Stimulated activated CD4-positive, alpha-beta T cell treated with anti-CD3 and anti-CD28 coated beads, Interleukin-12 subunit alpha, Interleukin-12 subunit beta, amount 100 ng/mL, for 48 hours (primary cell): ENCODE data around the gene C12orf42.

Experiments
- DNase-seq, 3 donors: peaks; one replicate each; pipeline ENCODE4 v3.0.0-alpha.2; 2020; ENCODE audit warnings: low read depth in 2 of 3, low spot score in 1 of 3

C12orf42 gene

DNA sequence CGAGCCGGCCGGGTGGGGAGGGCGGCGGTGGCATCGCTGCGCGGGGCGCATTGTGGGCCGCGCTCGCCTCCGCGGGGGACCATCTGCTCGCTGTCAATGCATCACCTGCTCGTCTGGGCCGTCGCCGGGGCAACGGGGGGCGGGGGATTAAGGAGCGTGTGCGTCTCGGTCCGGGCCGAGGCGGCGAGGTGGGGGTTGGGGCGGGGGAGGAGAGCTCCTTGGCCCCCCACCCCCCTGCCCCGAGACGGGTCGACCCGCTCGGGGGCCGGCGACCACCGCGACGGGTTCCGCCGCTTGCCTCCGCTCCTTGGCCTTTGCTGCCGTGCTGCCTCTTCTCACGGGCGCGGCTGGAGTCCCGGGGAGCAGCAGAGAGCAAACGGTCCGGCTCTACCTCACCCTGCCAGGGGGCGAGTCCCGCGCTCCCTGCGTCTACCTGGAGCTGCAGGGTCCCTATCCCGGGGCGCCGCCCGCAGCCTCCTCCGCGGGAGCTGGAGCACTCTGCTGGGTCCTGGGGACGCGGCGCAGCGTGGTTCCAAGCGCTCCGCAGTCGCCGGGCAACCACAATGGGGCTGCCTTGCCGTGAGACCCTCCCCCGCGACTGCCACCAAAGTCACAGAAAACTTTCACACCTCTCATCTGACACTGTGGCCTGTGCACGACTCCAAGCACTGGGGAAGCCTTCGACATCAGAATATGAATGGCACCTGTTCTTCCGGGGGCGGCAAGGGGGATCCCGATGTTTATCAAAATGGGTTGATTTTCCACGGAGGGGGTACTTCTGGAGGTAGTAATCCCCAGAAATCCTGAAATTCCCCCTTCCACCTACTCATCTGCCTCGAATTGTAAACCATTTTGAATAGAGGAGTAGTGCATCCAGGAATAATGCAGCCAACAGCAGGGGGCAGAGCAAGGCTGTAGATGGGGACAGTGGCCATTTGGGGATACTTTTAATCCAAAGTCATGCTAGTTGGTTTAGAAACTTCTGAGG lies at the start of gene C12orf42:
Gene C12orf42 (minus strand): TSS at position 500 of the 988 bp plus-strand sequence. CDS start 17,542 bp downstream, outside the sequence.
- peak in 2 of 3 donors; percentile 25 to 28 for DNase-seq

DNA sequence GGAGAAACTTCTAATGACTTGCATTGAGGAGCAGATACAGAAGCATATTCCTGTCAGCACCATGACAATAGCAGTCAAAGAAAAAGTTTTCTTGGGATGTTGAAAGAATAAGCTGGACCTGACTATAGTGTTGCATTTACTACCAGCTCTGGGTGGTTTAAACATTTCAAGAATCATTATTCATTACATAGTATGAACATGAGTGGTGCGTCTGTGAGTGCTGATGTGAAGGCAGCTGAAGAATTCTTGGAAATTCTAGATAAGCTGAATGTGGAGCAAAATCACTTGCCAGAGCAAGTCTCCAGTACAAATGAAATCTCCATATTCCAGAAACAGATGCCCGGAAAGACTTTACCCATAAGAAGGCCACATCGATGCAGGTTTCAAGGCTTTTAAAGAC lies 46.3 kb upstream of the C12orf42 start:
- DNase-seq, result no peak

DNA sequence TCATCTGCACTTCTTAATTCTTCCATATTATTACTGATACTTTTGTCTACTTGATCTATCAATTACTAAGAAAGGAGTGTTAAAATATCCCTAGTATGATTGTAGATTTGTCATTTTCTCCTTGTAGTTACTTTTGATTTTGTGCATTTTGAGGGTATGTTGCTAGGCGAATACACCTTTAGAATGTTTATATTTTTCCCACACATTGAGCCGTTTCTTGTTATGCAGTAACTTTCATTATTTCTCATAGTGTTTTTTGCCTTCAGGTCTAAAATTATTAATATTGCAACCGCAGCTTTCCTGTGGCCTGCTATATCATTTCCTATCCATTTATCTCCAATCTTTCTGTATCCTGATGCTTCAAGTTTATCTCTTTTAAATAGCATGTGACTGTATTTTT lies 44.6 kb upstream of the C12orf42 start:
- DNase-seq, result no peak

DNA sequence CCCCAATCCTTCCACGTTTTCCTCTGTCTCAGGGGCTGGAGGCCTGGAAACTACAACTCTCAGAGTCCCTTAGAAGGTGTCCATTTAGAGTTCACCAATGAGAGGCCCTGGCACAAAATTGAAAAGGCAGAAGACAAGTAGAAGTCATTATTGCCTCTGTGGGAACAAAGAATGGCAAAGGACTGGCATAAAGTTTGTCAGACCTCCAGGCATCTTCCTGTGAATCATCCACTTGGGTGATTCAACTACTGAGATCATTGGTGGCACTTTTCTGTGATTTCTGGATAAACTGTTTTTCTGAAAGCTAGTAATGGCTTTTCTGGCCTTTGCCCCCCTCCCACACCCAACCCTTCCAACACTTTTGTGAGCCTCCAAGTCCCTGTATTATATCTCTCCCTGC lies 42.6 kb upstream of the C12orf42 start:
- no peak for DNase-seq

DNA sequence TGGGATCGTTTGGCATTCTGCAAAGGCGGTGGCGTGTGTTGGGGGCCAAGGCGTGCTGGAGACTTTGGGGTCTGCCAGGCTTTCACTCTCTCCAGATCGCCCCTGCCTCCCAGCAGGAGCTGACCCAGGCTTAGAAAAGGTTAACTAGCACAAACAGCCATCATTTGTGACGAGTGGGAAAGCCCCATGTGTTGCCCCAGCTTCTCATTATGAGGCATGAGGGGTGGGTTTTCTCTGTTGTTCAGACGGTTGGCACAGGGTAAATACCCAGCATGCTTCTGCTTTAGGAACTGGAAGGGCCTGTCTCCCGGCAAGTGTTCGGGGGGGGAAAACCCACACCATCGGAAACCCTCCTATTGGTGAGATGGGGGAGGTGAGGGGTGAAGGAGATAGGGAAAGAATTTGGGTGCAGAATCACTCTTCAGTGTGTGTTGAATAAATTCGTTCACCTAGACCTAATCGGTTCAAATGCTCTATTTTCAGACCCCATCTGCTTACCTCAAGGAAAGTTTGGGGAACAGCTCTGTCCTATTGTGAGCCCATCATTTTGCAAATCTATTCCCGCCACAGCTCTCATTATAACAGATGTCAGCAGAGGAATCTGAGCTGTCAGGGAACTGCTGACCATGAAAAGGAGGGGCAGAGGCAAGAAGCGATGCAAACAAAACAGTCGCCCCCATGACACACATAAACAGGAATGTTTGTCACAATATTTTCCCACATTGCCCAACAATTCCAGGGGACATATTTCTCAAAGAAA lies 34.7 kb upstream of the C12orf42 start:
- no peak for DNase-seq

DNA sequence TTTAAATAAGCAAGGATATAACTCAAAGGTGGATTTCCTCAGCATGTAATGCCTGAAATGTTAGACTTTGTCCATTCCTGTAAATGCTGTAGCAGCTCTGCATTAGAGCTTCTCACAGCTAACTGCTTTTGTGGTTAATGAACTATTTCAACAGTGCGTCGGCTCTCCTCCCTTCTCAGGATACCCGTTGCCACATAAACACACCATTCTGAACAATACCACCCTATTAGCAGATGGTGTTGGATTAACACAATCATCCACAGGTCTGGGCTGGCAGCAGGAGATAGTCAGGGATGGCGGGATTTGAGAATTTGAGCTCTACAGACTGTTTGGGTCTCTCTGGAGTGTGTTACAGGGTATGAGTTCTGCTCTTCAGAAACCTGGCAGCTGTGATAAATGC lies 33.5 kb upstream of the C12orf42 start:
- no peak for DNase-seq

DNA sequence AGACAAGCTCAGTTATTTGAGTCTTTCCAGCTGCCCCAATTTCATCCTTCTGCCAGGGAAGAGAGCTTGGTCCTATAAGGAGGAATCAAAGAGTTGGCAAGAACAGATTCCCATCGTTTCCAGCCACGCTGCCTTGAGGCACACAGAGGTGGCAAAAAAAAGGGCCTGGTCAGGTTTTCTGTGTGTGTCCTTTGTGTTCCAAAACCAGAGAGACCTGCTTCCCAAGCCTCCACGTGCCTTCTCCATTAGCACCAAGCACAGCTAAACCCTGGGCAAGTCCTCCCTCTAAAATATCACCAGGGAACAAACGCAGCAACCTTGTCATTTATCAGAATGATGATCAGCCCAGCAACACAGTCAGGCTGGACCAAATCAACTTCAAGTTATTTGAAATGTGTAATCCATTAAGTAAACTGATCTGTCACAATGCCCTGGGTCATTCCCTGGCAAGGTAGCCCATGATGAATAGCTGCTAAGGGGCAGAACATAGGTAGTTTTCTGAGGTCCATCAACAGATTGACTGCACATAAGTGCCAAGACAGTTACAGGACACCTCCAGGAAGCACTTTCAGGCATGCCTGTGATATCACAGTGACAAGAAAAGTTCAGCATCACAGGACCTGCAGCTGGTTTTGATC lies 28.6 kb upstream of the C12orf42 start:
- no peak for DNase-seq

DNA sequence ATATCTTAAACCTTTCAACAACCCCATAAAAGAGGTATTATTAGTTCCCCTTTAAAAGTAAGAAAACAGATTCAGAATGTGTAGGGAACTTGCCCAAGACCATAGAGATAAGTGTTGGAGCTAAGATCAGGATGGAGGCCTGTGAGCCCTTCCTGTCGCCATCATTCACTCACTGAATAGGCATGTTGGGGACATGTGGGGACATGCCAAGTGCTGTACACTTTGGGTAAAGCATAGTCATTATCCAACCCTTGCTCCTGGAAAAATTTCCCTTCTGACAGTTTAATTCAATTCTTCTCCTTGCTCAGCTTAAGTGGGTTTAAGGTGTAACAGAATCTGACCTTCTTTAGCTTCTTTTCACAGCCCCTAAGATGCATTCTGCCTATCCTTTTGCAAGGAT lies 28.0 kb upstream of the C12orf42 start:
- DNase-seq, result no peak

DNA sequence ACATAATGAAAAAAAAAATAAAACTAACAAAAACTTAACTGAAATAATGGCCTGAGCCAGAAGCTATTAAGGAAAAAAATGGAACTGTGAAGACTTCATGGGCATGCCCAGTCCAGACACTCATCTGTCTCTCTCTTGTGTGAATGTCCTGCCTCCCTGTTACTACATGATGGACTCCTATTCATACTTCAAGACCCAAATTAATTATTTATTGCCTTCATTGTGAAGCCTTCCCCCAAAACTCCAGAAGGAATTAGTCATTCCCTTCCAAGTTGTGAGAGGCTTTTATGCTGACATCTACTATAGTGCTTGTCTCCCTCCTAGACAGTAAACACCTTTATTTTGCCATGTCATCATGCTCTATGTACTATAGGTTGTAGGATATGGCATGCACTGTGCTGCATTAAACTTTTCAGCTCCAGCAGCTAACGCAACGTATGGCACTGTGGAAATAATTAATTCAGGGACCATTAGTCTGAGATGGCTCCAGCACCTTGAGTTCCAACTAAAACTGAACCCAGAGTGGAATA lies 25.0 kb upstream of the C12orf42 start:
- DNase-seq, result no peak

DNA sequence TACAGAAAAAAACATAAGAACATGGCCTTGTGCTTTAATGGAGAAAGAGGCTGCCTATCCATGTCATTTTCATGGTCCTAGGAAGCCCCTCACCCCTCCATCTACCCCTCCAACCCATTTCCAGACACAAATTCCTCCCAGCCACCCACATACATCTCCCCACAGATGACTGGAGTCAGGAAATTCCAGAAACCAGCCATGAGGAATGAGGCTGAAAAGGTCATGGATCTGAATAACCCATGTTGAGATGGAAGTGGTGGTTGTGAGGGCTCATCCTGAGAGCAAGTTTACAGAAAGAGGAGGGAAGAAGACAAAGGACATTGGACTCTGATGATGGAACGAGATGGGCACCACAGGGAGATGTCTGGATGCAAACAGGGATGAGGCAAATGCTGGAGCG lies 23.9 kb upstream of the C12orf42 start:
- no peak for DNase-seq

DNA sequence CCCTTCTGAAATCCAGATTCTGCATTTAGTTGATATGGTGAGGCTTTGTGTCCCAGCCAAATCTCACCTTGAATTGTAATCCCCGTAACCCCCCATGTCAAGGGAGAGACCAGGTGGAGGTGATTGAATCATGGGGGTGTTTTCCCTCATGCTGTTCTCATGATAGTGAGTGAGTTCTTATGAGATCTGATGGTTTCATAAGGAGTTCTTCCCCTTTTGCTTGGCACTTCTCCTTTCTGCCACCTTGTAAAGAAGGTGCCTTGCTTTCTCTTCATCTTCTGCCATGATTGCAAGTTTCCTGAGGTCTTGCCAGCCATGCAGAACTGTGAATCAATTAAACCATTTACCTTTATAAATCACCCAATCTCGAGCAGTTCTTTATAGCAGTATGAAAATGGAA lies 23.1 kb upstream of the C12orf42 start:
- DNase-seq, result no peak

DNA sequence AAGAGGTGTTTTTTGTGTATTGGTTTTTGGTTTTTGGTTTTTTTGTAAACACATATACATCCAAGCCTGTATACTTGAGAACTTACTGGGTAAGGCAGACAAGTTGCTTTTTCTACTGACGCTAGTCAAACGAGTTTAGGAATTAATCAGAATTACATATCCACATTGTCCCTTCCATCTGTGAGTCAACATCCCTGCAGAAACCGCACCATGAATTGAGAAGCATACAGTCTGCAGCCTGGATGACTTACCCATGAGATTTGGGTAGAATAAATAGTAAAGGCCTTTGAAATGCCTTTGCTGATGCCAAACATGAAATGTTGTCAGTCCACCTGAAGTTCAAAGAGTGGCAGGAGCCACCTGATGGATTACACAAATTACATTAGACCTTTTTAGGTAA lies 21.4 kb upstream of the C12orf42 start:
- DNase-seq, result no peak

DNA sequence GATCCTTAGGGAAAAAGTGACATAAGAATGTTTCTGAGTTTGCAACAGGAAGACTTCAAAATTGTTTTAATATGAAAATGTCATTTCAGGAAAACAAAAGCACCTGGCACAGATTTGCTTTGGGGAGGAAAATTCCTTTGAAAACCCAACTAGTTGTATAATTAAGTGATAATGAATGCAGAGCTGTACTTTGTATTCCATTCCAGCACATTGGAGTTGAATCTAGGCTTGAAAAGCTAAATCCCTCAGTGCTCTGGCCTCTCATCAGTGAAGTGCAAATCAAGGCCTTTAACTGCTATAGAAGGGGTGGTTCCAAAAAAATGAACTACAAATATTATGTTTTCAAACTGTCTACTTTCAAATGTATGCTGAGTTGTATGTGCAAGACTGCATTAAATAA lies 19.6 kb upstream of the C12orf42 start:
- no peak for DNase-seq

DNA sequence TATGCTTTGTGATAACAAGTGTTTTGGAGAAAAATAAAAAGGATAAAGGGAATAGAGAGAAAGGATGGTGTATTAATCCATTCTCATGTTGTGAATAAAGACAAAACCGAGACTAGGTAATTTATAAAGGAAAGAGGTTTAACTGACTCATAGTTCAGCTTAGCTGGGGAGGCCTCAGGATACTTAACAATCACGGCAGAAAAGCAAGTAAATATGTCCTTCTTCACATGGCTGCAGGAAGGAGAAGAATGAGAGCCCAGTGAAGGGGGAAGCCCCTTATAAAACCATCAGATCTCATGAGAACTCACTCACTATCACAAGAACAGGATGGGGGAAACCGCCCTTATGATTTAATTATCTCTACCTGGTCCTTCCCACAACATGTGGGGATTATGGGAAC lies 18.1 kb upstream of the C12orf42 start:
- no peak for DNase-seq

DNA sequence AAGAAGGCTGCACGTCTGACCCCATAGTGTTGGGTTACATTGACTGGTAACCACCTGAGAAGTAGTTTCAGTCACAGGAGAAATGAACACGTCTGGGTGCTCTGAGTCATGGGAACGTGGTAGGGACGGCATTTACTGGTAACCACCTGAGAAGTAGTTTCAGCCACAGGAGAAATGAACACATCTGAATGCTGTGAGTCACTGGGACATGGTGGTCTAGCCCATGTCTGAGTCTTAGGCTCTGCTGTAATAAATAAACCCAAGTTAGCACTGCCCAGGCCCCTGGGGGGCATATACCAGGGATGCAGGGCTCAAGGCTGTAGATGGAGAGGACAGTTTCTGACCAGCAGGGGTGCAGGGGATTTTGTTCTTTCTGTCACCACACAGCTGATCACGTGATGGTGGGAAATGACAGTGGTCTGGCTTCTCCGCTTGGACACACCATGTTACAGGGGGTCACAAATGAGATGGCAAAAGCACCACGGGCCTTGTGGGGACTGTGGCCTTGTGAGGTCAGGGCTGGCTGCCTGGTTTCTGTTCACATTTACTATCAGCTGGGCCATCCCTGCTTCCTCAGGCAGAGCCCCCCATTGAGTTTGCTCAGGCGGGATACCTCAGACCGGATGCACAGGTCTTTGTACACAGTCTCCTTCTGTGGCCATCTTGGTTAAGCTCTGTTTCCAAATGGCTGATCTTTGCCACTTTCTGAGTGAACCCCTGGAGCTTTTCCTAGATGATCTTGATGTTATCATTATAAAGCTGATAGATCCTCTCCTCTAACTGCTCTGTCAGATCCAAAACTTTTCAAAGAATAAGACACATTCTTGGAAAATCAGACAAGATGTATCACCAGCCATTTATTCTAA lies 9.8 kb upstream of the C12orf42 start:
- peak; percentile 32 to 67 (median 55) for DNase-seq

DNA sequence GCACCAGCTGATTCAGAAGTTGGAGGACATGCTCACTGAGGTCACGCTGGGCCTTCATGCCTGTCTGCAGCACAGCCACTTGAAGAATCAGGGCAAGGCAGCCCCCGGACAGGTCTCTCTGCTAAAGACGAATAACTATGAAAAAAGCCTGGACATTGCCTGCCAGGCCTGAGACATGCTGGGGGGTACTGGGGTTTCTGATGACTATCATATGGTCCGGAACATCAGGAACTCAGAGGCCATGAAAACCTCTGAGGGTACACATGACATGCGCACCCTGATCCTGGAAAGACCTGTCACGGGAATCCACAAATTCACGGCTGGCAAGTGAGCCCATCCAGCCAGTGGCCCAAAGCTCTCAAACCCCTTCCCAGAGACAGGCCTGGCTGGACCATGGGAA lies 8.8 kb upstream of the C12orf42 start:
- DNase-seq, result no peak

DNA sequence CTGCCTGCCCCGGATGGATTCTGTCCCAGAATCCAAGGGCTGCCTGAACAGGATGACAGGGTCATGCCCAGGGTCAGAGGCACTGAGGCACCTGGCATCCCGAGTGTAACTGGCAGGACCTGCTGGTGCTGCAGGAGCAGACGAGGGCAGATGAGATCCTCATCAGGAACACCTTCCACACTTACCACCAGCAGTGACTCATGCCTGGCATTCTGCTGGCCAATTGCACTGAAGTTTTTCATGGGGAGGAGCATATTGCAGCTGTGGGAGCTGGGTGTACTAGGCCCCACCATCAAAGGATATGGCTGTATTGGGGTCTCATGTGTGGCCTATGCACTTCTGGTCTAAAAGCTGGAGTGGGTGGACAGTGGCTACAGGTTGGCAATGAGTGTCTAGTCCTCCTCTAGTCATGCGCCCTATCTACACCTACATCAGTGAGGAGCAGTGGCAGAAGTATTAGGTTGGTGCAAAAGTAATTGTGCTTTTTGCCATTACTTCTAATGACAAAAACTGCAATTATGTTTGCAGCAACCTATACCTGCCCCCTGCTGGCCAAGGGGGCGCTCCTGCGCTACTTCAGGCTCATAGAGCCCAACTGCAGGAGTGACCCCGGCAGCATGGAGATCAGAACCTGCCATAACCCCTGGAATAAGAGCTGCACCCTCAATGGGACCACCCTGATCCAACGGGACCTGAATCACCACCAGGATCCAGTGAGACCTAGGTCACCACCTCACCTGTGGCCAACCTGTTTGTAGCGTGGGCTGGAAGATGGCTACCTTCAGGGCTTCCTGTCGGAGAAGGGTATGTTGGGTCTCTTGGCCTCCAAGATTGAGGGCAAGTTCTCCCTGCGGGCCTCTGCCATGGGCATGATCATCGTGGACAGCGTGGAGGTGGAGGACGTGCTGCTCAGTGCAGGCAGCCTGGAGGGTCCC lies 8.0 kb upstream of the C12orf42 start:
- peak; percentile 25 to 37 (median 28) for DNase-seq

DNA sequence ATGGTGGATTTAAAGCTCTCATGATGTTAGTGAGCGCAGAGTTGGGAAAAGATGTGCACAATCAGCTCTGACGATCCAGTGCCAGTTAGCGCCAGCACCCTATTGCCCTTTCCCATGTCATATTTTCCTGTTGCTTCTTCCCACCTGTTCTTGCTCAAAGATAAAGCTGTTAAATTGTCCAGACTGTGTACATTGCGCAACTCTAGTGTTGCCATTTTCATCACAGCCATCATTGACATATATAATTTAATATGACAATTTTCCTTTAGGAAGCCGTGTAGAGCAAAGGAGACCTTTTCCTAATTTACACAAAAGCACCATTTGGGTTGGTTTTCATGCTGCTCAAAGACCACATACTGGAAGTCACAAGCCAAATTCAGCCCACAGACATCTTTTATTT lies 5.7 kb upstream of the C12orf42 start:
- DNase-seq, result no peak

DNA sequence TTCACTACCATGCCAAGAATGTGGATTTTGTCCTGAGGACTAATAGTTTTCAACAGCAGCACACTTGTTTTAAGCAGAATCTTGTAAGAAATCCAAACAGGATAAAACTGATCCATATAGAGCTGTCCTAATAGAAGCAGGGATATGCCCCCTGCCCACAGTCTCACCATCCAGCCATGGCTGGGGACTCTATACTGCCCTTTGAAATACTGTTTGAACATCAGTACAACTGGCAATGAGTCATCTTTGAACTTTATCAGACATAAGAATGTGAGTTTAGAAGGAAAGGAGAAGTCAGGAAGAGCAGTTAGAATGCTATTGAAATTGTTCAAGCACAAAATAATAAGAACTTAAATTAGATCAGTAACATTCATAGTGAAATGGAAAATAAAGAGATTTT lies 3.8 kb upstream of the C12orf42 start:
- DNase-seq, result no peak
